Glutamatergic neuron (in vitro differentiated cells): ENCODE results near the gene ST3GAL6. TPM values are rescaled to one million over a fixed set of nuclear protein-coding genes. Genes with fewer than 3 reads are reported as not detected.

ENCODE experiments used
- DNase-seq: peaks from one replicate; pipeline ENCODE4 v3.0.0; 2022
- H3K27ac Mint-ChIP-seq: one replicate; pipeline ENCODE4 v1.8.0; 2020; ENCODE audit warnings: mild to moderate bottlenecking, mixed read lengths, inconsistent platforms; ENCODE audit not compliant: unreplicated experiment
- H3K27me3 Mint-ChIP-seq: one replicate; pipeline ENCODE4 v1.8.0; 2020; ENCODE audit warnings: mild to moderate bottlenecking, moderate library complexity, mixed read lengths, inconsistent platforms; ENCODE audit not compliant: unreplicated experiment
- H3K36me3 Mint-ChIP-seq: one replicate; pipeline ENCODE4 v1.8.0; 2020; ENCODE audit warnings: mild to moderate bottlenecking, mixed read lengths, inconsistent platforms; ENCODE audit not compliant: unreplicated experiment
- H3K4me1 Mint-ChIP-seq: one replicate; pipeline ENCODE4 v1.8.0; 2020; ENCODE audit warnings: mild to moderate bottlenecking, low read depth, mixed read lengths, inconsistent platforms; ENCODE audit not compliant: unreplicated experiment
- H3K4me3 Mint-ChIP-seq: one replicate; pipeline ENCODE4 v1.8.0; 2020; ENCODE audit warnings: mild to moderate bottlenecking, mixed read lengths, inconsistent platforms; ENCODE audit not compliant: unreplicated experiment
- H3K9me3 Mint-ChIP-seq: one replicate; pipeline ENCODE4 v1.8.0; 2020; ENCODE audit warnings: mild to moderate bottlenecking, moderate library complexity, mixed read lengths, inconsistent platforms; ENCODE audit not compliant: unreplicated experiment
- total RNA-seq: library from RNA; stranded (reverse); fragmentation: NEBNext Ultra II Directional; extraction: Animal tissue kit (Norgen Biotek cat#: 25700); gene quantifications from one replicate; pipeline ENCODE4 v1.2.1, GENCODE V29; 2021; ENCODE audit not compliant: unreplicated experiment
- TF ChIP-seq, protein P1 (sequence below): fragments of 200-600 bp; sonication (generic); IDR thresholded peaks from one replicate; pipeline ENCODE4 v1.5.0; 2021; ENCODE audit not compliant: partially characterized antibody, unreplicated experiment

ST3GAL6 gene
- total RNA-seq, 1 donor from 2014 or later: 52.9 TPM

DNA sequence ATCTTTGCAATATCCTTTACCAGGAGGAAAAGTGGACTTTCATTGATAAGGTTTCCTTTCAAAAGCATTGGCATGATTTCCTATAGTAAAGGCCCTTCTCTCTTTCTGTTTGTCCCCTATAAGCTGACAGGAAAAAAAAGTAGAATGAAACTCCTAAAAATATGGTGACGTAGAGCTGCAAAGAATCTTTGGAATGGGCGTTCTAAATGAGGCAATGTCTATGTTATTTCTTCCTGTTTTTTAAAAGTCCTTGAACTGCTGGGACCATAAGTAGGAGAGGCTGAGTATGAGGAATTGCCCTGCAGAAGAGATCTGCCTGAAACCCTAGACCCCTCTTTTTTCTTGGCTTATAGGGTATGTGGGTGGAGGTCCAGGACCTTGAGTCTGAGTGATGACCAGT, 17.2 kb downstream of the ST3GAL6 start:
- Mint-ChIP-seq H3K27ac (no peak overlapping the region), H3K36me3 (no peaks in the 10 kb centered on the region), H3K4me3 (no peak overlapping the region), H3K27me3 (peaks cover 5% of the 10 kb centered on the region), H3K9me3 (no peaks in the 10 kb centered on the region), H3K4me1 (peaks cover 4% of the 10 kb centered on the region)
- TF ChIP-seq, protein P1, sequence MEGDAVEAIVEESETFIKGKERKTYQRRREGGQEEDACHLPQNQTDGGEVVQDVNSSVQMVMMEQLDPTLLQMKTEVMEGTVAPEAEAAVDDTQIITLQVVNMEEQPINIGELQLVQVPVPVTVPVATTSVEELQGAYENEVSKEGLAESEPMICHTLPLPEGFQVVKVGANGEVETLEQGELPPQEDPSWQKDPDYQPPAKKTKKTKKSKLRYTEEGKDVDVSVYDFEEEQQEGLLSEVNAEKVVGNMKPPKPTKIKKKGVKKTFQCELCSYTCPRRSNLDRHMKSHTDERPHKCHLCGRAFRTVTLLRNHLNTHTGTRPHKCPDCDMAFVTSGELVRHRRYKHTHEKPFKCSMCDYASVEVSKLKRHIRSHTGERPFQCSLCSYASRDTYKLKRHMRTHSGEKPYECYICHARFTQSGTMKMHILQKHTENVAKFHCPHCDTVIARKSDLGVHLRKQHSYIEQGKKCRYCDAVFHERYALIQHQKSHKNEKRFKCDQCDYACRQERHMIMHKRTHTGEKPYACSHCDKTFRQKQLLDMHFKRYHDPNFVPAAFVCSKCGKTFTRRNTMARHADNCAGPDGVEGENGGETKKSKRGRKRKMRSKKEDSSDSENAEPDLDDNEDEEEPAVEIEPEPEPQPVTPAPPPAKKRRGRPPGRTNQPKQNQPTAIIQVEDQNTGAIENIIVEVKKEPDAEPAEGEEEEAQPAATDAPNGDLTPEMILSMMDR: no peak
- DNase-seq: no peak

DNA sequence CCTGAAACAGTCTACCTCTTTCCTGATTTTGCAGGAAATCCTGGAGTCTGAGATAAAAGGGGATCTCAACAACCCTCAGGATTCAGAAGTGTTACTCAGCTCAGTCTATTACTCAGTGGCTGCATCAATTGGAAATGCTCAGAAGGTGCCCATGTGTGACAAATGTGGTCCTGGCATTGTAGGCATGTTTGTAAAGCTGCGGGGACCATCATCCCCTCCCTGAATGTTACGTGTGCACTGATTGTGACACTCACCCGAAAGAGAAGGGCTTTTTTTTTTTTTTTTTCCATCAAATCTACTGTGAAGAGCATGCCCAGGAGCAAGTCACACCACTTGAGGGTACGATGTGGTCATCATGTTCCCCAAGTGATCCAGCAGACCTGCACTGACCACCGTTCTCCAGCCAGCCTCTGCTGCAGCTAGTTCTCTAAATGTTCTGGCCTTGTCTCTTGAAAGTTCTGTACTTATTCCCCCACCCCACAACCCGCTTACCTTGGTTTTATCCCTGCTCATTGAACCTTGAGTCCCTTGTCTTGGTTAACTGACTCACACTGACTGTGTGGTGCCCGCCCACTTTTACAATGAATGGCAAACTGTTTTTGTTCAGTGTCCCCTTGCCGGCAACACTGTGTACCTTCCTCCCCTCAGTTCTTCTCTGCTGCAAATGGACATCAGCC, 19.8 kb downstream of the ST3GAL6 start:
- no peak for DNase-seq
- H3K27ac Mint-ChIP-seq: no peak overlapping the region
- H3K9me3 Mint-ChIP-seq: peaks cover 2% of the 10 kb centered on the region
- peaks cover 7% of the 10 kb centered on the region for H3K27me3 Mint-ChIP-seq
- no peaks in the 10 kb centered on the region for H3K36me3 Mint-ChIP-seq
- H3K4me3 Mint-ChIP-seq: no peak overlapping the region
- TF ChIP-seq, protein P1: no peak
- H3K4me1 Mint-ChIP-seq: no peaks in the 10 kb centered on the region

DNA sequence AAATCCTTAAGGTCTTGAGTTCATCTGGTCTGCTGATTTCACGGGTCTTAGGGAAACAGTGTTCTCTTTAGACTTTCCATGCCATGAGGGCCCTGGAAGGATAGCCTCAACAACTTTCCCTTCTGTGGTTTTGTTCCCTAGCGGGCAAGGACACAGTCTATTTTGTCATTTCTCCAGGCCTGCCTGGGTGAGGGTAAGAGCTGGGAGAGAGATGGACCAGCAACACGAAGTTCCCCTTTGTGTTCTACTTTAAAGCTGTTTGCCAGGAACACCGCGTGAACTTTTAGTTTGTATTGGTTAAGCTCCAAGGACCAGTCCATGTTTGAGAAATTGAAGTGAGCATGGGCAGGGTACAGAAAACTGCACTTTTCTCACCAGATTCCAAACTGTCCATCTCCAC, 20.9 kb downstream of the ST3GAL6 start:
- Mint-ChIP-seq H3K4me1 (no peaks in the 10 kb centered on the region), H3K36me3 (no peaks in the 10 kb centered on the region), H3K27ac (no peak overlapping the region), H3K9me3 (peaks cover 2% of the 10 kb centered on the region), H3K4me3 (no peak overlapping the region), H3K27me3 (peaks cover 7% of the 10 kb centered on the region)
- TF ChIP-seq, protein P1: no peak
- no peak for DNase-seq

DNA sequence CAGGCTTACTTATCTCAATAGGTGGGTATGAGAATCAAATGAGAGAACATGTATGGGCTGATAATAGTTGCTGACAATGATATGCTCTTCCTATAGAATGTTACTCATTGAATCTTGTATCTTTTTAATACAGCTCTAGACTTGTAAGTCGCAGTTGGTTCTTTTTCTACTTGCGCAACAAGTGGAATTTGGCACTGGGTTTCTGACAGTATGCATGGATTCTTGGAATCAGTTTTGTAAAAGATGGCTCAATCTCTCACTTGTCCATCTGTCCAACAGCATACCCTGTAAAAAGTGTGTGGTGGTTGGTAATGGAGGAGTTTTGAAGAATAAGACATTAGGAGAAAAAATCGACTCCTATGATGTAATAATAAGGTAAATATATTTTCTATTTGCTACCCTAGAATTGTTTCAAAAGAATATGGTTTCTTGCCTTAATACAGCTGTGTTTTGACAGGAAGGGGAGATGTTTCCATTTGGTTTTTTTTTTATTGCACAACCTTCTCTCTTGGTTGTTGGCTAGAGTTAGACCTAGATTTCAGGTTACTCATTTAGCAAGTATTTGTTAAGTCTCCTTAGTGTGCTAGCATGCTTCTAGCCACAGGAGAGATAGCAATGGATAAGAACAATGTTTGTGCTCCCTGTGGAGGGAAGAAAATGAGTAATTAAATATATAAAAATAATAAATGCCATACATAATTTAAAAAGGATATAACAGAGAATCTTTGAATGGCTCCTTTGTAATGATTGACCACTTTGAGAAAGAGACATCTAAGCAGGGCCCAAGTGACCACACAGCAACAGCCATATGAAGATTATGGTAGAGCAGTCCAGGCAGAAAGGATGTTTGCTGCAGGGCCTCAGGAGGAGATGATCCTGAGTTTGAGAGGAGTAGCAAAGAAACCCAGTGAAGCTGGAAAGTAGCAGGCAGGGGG, 21.8 kb downstream of the ST3GAL6 start:
- Mint-ChIP-seq H3K4me3 (no peak overlapping the region), H3K4me1 (no peaks in the 10 kb centered on the region), H3K9me3 (peaks cover 2% of the 10 kb centered on the region), H3K27ac (no peak overlapping the region), H3K36me3 (no peaks in the 10 kb centered on the region), H3K27me3 (peaks cover 6% of the 10 kb centered on the region)
- DNase-seq: no peak
- TF ChIP-seq, protein P1: no peak

DNA sequence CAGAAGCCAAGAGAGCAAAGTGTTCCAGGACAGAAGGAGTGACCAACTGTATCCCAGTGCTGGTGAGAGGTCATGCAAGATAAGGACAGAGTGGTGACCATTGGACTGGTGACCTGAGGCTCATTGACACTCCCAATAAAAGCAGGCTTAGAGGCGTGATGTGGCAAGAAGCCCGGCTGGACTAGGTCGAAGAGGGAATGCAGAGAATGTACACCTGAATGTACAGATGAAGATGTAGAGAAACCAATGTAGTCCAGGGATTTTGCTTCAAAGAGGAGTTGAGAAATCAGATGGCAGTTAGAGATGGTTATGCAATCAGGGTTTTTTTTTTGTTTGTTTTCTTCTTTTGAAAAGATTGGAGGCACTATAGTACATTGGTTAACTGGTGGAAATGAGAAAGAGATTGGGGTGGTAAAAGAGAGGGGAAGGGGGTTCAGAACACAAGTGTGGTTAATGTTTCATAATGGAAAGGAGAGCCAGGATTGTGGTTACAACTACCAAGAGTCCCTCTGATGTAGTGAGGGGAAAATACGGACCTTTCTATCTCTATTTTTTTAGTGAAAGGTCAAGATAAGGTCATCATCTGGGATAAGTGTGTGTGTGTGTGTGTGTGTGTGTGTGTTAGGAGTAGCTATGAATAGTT, 23.3 kb downstream of the ST3GAL6 start:
- H3K36me3 Mint-ChIP-seq: no peaks in the 10 kb centered on the region
- no peak overlapping the region for H3K27ac Mint-ChIP-seq

More for the DNA sequence above, 23.3 kb downstream of the ST3GAL6 start:
- DNase-seq: no peak
- Mint-ChIP-seq H3K4me3 (no peak overlapping the region), H3K4me1 (no peaks in the 10 kb centered on the region), H3K27me3 (peaks cover 5% of the 10 kb centered on the region), H3K9me3 (peaks cover 2% of the 10 kb centered on the region)
- TF ChIP-seq, protein P1: no peak
